Kidney tubule cell (primary cell): ENCODE results near the gene TERB1.
A peak's percentile ranks its signal among the peaks of the same experiment; 100 is the strongest.
"Not testable (repeated sequence)": the region's sequence is repeated elsewhere in the genome, so short reads cannot be mapped to it uniquely, and the experiment has no call there.

Experiments
- DNase-seq: peaks from one replicate; pipeline ENCODE4 v3.0.0-alpha.2; 2018; ENCODE audit warnings: low spot score

The TERB1 gene

GRCh38 chr16:66814734-66815133, 13.3 kb upstream of the TERB1 start:
- DNase-seq, result no peak

- DNase-seq, result no peak
Measured at GRCh38 chr16:66811043-66811442, 9.7 kb upstream of the TERB1 start.

GRCh38 chr16:66810391-66810790, 9.0 kb upstream of the TERB1 start:
- DNase-seq, result no peak

GRCh38 chr16:66809765-66810164, 8.4 kb upstream of the TERB1 start:
- DNase-seq, result no peak

- DNase-seq, result no peak
Measured at GRCh38 chr16:66802159-66802558, 775 bp upstream of the TERB1 start.

- no peak for DNase-seq
Measured at GRCh38 chr16:66800856-66801255, 528 bp downstream of the TERB1 start.

GRCh38 chr16:66798161-66798560, 3.2 kb downstream of the TERB1 start:
- DNase-seq, result peak; percentile 27

GRCh38 chr16:66793984-66794383, 7.4 kb downstream of the TERB1 start:
- not testable (repeated sequence) for DNase-seq

GRCh38 chr16:66790130-66790733, 11.2 kb downstream of the TERB1 start:
- DNase-seq, result no peak

- DNase-seq, result no peak
Measured at GRCh38 chr16:66787427-66787826, 14.0 kb downstream of the TERB1 start.

- DNase-seq, result no peak
Measured at GRCh38 chr16:66786551-66786950, 14.8 kb downstream of the TERB1 start.

GRCh38 chr16:66776457-66776856, 24.9 kb downstream of the TERB1 start:
- no peak for DNase-seq

- DNase-seq, result no peak
Measured at GRCh38 chr16:66774981-66775380, 26.4 kb downstream of the TERB1 start.

- no peak for DNase-seq
Measured at GRCh38 chr16:66758086-66758485, 43.3 kb downstream of the TERB1 start.

- DNase-seq, result no peak
Measured at GRCh38 chr16:66754819-66755218, 46.6 kb downstream of the TERB1 start.

- no peak for DNase-seq
Measured at GRCh38 chr16:66754211-66754610, 47.2 kb downstream of the TERB1 start.

GRCh38 chr16:66752958-66753357, 48.4 kb downstream of the TERB1 start:
- no peak for DNase-seq

GRCh38 chr16:66752379-66752778, 49.0 kb downstream of the TERB1 start:
- no peak for DNase-seq

- no peak for DNase-seq
Measured at GRCh38 chr16:66751992-66752322, 49.4 kb downstream of the TERB1 start.

- DNase-seq, result peak; percentile 80
Measured at GRCh38 chr16:66751303-66751991, 49.9 kb downstream of the TERB1 start, which contains the start of gene DYNC1LI2. TSS of gene DYNC1LI2 (minus strand) at chr16:66751609. CDS start at chr16:66751591, 18 bp downstream.

- DNase-seq, result peak; percentile 22
Measured at GRCh38 chr16:66751053-66751302, 50.4 kb downstream of the TERB1 start.

GRCh38 chr16:66750279-66751052, 50.9 kb downstream of the TERB1 start:
- DNase-seq, result no peak

- no peak for DNase-seq
Measured at GRCh38 chr16:66746682-66747081, 54.7 kb downstream of the TERB1 start.

GRCh38 chr16:66746048-66746447, 55.3 kb downstream of the TERB1 start:
- no peak for DNase-seq
